ENCODE results near the gene GRIPAP1.
"Not testable (repeated sequence)": the region's sequence is repeated elsewhere in the genome, so short reads cannot be mapped to it uniquely, and the experiment has no call there.

Gene GRIPAP1

DNA sequence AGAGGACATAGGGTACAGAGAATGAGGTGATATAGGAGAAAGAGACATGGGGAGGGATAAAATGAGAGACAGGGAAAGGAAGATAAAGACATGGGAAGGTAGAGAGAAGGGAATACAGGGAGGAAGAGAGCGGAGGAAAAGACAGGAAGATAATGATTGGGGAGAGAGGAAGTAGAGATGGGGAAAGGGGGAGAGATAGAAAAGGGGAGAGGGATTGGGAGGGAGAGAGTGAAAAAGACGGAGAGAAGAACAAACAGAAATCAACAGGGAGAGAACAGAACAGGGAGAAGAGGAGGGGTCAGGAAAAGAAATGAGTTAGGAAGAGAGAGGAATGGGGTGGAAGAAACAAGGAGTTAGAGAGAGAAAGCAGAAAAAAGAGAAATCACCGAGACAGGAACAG is 4.6 kb downstream of the GRIPAP1 start:
- DNase-seq (ENCODE audit: low read depth): no peak

DNA sequence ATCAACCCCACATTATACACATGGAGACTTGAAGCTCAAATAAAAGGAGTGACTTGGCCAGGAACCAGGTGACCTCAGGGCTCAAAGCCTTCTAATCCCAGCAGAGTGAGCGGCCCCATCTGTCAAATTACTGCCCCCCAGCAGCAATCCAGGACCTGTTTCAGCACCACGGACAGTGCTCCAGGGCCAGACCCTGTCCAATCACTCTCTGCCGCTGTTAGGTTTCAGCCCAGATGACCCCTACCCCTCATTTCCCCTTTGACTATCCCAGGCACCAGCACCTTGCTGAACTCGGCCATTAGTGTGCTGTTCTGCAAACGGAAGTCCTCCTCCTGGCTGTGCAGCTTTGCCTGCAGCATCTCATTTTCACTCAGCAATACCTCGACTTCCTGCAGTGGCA is 5.1 kb downstream of the GRIPAP1 start:
- no peak for DNase-seq (ENCODE audit: low read depth)

DNA sequence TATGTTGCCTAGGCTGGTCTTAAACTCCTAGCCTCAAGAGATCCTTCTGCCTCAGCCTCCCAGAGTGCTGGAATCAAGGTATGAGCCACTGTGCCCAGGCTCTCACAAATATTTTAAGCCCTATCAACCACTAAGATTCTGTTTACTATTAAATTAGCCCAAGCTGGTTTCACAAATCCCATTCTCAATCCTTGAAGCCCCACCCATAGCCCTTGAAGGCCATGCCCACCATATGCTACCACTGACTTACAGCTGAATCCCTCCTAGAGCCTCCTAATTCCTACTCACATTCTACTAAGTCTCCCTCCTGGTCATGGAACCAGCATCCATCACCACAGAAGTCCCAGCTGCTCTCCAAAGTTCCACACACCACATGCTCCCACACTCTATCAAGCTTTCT is 9.7 kb downstream of the GRIPAP1 start:
- DNase-seq (ENCODE audit: low read depth): no peak

DNA sequence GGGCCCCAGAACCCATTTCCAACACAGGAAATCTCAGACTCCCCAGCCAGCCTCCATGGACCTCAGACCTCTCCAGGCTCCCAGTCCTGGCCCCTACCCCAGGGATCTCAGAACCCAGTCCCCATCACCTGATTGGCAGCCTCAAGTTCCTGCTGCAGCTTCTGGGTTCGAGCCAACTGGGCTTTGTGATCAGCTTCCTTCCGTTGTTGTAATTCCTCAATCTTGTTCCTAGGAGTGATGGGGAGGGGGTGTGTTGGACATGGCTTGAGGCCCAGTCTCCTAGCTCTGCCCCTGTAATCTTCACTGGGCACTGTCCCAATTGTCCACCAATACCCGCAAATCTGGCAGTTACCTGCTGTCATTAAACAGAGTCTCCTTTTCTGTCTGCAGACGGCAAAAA is 12.6 kb downstream of the GRIPAP1 start:
- no peak for DNase-seq (ENCODE audit: low read depth)

DNA sequence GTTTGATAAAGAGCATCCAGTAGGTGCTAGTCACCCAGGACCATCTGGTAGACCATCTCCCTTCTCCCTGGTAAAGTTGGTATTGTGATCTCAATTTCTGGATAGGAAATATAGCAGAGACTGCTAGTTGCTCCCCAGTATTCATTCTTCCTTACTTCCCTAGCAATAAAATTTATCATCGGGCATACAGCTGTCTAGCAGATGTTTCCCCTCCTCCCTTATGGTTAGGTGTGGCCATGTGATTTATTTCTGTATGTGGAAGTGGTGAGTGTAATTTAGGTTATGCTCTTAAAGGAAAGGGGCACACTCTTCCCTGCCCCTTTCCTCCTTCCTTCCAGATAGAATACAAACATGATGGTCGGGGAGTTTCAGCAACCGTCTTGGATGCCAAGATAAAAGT is 18.2 kb downstream of the GRIPAP1 start:
- no peak for DNase-seq (ENCODE audit: low read depth)

DNA sequence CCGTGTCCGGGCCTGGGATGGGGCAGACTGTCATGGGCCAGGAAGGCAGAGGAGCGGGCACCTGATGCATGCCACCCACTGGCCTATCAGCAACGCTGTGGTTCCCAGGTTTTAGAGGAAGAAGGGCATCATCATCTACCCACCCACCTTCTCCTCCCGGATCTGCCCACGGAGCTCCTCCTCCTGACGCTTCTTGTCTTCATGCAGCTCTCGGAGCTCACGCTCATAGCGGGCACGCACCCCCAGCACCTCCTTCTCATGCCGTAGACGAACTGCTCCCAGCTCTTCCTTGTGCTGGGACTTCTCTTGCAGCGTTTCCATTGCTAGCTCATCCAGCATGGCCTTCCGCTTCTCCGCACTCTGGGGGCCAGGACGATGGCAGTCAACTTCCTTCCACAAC is 19.0 kb downstream of the GRIPAP1 start:
- no peak for DNase-seq (ENCODE audit: low read depth)

DNA sequence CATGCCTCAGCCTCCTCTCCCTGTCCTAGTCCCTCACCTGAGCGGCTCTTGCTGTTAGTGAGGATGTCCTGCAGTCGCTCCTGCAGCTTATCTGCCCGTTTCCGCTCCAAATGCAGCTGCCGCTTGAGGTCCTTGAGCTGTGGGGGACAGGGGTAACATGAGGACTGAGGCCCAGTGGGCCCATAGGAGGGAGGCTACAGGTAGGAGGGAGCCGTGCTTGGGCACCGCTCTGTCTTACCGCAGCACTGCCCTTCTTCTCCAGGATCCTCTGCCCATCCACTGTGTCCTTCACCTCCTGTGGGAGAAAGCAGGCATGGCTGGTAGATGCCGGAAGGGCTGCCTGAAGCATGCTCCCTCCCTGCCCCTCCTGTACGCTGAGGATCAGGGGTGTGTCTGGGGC is 20.9 kb downstream of the GRIPAP1 start:
- DNase-seq (ENCODE audit: low read depth): no peak

DNA sequence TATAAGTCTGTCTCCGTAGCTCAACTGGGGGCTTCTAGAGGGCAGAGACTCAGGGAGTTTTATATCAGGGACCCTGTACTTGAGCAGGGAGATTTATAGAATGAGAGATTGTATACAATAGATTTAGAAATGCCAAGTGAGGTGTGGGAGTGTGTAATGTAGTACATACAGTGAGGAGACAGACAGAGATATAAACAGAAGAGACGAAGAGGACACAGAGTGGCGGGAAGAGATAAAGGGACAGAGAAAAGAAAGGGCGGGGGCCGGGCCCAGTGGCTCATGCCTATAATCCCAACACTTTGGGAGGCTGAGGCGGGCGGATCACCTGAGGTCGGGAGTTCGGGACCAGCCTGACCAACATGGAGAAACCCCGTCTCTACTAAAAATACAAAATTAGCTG is 21.7 kb downstream of the GRIPAP1 start:
- not testable (repeated sequence) for DNase-seq (ENCODE audit: low read depth)

DNA sequence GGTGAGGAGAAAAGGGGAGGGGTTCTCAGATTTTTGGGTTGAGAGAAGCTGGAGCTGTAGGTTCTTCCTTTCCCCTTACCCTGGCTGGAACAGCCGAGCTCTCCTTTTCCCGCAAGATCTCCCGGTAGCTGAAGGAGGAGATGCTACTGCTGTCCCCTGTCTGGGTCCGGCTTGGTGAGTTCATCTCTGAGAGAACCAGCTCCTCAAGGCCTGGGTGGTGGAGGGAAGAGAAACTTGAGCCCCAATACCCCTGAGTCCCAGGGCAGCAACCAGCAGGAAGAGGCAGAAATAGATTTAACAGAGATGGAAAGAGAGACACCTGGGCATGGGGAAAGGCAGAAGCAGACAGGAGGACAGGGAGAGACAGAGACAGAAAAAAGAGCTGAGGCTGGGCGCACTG is 23.8 kb downstream of the GRIPAP1 start:
- no peak for DNase-seq (ENCODE audit: low read depth)

DNA sequence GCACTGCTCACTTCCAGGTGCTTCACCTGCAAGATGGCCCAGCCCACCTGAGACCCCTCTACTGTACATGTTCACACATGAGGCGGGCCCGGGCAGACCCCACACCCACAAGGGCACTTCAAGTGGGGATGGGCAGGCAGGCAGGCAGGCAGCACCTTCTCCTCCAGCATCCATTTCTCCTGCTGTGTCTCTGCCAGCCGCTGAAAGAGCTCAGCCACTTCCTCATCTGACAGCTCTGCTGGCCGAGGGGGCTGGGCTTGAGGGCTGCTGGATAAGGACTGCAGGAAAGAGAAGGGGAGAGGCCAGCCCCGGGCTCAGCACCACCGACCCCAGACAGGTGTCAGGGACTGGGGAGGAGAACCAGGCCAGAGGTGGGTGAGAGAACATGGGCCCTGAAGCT is 26.0 kb downstream of the GRIPAP1 start:
- DNase-seq (ENCODE audit: low read depth): no peak

DNA sequence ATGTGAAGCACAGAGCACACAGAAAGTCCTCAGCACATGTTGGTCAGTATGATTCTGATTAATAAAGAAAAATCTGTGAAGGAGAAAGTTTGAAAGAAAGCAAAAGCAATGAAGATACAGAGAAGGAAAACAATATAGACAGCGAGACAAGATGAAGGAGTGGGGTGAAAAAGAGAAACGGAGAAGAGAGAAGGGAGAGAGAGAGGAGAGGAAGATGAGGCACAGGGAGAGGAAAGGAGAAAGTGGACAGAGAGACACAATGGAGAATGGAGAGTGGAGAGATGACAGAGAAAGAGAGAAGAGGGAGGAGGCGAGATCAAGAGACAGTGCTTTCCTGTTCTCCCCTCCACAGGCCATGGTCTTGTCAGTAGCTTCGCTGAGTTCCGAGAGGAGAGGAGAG is 26.5 kb downstream of the GRIPAP1 start:
- DNase-seq (ENCODE audit: low read depth): no peak

DNA sequence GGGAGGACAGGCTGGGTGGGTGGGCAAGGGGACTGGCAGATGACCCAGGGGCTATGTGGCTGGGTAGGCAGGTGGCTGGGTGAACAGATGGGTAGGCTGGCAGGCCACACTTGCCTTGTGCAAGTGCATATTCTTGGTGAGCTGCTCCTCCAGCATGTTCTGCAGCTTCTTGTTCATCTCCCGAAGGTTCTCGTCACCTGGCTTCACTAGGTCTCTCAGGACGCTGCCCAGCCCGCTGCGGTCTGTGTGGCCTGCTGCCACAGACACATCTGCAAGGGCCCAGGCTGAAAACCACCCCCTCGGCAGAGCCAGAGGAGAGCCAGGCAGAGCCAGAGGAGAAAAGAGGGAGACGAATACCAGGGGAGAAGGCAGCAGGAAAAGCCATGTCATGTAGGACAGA is 27.0 kb downstream of the GRIPAP1 start:
- no peak for DNase-seq (ENCODE audit: low read depth)

DNA sequence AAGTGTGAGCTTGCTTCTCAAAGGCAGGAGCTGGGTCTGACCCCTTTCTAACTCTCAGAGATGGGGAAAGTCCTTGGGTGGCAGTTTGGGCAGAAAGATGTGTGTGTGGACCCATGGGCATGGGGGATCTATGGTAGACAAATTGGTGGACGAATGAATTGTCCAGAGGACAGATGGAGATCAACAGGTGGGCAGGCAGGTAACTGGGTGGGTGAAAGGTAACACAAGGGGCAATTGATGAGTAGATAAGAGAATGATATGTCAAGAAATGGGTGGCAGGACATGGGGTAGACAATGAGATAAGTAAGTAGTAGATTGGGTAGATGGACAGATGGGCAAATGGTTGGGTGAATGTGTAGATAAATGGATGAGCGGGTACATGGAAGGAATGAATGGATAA is 27.5 kb downstream of the GRIPAP1 start:
- DNase-seq (ENCODE audit: low read depth): no peak

DNA sequence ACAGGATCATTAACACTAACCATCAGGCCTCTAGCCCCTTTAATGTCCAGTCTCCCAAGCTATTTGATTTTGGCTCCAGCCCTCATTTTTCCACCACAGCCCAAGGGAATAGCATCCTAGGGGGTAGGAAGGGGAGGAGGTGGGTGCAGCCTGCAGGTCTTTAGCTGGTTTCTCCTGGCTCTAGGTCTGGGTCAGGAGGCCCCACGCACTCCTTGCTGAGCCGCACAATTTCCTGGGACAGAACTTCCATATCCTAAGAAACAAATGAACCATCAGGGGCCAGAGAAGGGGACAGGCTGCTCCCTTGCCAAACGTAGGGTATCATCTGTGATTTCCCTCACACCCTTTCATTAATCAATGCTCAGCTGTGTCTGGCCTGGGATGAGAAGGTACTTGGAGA is 28.0 kb downstream of the GRIPAP1 start:
- no peak for DNase-seq (ENCODE audit: low read depth)

DNA sequence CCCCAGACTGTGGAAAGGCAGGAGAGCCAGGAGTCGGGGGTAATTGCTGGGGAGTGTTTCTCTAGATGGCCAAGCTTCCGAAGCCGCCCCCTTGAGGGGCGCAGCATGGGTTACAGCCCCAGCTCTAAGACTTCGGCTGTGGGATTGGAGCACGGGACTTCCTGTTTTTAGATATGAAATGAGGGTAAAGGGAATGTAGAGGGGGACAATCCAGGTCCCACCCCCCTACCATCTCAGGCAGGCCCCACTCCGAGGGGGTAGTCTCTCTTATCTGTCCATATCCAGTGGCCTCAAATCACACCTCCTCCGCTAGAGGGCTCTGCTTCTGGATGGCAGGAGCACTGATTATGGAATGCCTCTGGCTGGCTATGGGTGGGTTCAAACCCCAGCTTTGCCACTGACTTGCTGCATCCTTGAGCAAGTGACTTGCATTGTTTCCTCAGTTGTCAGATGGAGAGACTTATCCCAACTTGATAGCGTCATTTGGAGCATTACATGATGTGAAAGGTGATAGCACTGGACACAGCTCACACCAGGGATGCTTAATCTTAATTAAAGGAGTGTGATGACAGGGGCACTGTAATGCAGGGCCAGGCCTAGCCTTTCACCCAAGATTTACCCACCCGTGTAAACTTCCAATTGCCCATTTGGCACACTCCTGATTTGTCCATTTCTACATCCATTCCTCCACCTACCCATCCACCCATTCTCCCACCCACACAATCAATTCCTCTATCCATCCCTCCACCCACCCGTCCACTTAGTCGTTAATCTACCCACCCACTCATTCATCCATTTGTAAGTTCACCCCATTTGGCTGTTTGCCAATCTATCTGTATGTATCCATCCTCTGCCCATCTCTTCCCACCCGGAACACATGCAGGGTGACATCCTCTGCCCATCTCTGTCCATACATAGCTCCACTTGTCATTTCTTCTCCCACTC is 29.6 kb downstream of the GRIPAP1 start:
- DNase-seq (ENCODE audit: low read depth): no peak

DNA sequence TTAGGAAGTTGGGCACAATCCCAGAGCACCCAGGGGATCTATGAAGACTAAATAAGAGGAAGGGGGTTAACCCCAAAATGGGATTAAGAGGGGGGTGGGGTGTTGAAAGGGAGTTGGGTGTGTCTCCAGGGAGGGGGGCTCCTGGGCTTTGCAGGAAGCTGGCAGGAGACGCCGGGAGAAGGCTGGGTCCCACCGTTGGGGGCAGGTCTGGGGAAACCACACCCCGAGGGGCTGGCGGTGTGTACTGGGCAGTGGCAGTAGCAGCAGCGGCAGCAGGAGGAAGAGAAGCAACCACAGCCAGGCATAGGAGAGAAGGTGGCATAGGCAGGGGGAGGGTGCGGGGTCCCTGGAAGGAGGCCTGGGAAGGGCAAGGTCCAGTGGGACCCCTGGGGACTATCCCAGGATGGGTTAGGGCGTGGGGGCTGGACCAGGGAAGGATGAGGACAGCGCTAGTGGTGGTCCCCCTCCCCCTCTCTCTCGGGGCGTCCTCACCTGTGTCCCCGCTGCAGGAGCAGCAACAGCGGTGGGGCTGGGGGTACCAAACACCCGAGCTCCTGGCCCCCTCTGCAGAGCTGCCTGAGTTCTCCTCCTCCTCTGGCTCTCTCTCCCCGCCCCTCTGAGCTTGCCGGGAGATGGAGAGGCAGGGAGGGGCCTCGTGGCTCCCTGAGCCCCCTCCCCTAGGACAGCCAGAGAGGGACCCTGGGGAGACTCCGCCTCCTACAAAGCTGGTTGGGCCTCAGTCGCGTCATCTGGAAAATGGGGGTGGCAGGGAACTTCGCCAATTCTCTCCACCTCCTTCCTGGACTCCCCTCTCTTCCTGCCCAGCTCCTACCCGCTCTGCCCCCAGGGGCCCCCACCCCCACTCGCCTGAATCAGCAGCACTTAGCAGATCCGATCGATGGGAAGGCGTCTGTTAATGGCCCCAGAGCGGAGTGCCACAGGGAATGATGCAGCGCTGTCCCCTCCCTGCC is 30.5 kb downstream of the GRIPAP1 start, which contains the start of gene KCND1:
Gene KCND1 (minus strand): TSS at position 596 of the 971 bp plus-strand sequence. CDS start 1,573 bp downstream, outside the sequence.
- DNase-seq (ENCODE audit: low read depth): no peak

DNA sequence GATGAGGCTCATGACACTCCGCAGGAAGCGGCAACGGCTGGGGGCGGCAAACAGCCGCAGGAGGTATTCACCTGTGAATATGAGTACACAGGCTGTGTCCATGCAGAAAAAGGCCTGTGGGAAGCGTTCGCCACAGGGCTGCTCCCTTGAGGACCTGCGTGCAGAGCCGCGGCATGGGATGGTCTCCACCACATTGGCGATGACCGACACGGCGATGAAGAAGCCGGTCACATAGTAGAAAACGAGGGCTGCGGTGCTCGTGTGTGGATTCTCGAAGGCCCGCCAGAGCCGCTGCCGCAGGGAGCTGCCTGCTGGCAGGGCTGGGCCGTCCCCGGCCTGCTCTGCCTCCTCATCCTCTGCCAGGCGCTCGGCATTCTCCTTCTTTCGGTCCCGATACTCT is 32.6 kb downstream of the GRIPAP1 start:
- no peak for DNase-seq (ENCODE audit: low read depth)

DNA sequence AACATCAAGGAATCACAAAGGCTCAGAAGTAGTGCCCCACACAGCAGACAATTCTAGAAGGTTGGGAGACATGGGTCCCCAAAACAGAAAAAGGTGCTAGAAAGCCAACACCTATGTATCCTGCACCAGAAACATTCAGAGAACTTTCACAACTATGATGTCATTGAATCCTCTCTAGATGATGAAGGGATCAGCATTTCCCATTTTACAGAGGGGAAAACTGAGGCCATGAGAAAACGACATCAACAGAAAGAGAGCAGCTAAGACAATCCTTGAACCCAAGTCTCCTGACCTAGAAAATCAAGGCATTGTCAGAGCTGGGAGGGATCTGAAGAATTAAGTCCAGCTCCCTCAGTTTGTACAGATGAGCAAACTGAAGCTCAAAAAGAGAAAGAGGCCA is 33.7 kb downstream of the GRIPAP1 start:
- no peak for DNase-seq (ENCODE audit: low read depth)

DNA sequence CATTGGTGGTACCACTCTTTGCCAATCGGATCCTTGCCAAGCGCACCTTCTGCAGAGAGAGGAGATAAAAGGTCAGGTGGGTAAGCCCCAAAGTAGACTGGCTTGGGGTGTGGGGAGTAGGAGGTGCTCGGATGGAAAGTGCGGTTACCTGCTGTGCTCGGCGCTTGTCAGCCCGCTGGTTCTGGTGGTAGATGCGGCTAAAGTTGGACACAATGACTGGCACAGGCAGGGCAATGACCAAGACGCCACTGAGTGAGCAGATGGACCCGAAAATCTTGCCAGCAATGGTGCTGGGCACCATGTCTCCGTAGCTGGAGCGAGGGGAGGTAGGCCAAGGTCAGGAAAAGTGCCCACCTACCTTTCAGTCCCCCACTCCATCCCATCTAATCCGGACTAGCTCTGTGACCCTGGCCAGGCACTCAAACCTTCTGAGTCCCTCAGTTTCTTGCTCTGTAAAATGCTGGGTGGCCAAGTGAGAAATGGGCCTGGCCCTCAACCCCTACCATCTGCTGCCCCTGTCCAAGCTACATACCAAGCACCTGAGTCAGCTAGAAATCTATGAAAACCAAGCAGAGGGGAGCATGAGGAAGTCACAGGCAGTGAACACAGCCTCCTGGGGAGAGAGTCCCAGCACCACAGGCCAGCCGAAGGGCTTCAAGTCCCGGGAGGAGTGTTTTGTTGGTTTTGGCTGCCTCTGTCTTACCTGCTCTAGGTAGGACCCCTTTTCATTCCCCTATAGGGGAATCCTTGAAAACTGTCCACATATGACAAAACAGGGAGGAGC is 35.1 kb downstream of the GRIPAP1 start:
- DNase-seq (ENCODE audit: low read depth): no peak

DNA sequence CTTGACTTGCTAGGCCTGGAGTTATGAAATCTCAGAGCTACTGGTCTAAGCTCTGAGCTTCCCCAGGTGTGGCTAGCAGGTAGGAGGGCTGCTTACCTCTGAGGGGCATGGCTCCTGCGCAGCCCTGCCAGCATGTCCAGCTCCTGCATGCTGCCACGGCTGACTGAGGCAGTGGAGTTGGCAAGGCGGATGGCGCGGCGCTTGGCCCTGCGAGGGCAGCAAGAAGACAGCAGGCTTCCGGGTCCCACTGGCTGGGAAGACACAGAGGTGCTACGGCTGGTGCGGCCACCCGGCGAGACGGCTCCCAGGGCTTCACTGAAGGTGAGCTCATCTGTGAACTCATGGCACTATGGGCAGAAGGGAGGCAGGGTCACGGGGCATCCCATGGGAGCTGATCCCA is 36.1 kb downstream of the GRIPAP1 start:
- DNase-seq (ENCODE audit: low read depth): no peak

DNA sequence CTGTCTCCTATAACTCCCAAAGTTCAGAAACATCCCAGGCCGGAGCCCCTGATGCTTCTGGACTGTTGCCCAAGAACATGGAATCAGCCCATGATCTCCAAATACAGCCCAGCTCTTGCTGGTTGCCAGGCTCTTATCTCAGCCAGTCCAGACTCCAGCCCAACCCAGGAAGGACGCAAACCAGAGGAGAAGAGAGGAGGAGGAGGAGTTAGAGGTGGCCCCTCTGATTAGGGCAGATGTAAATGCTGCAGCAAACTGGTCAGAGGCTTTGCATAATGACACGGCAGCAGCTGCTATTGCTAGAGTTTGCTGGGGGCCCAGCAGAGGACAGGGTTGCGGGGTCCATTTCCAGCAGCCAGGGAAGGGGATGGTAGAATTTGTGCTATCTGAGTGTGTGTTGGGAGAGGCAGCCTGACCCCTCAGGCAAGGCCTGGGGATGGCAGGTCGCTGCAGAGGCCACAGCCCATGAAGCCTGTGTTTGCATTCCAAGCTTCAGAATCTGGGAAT is 40.4 kb downstream of the GRIPAP1 start:
- DNase-seq (ENCODE audit: low read depth): no peak

DNA sequence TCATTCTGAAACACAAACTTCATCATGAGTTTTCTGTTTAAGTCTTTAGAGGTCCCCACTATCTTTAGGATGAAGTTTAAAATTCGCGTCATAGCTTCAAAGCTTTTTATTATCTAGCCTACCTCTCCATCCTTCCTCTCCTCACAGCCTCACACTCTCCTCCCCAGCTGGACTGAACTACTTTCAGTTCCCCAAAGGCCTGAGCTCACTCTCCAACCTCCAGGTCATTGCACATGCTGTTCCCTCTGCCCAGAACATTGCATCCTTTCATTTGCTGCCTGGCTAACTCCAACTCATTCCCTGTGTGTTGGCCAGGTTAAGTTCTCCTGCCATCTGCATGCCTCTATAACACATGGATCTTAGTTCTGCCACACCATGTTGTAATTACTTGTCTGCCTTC is 41.8 kb downstream of the GRIPAP1 start:
- DNase-seq (ENCODE audit: low read depth): no peak
